NCI-H82 (cell line): ENCODE measurements around the gene GAL3ST3.
A peak's percentile ranks its signal among the peaks of the same experiment; 100 is the strongest.

ENCODE experiments used
- DNase-seq: peaks from one replicate; lab custom pipeline; 2025; lab: John Stamatoyannopoulos, UW

The GAL3ST3 gene

GRCh38 chr11:66069715-66070603 lies 21.0 kb upstream of the GAL3ST3 start, which contains the start of gene PACS1:
Gene PACS1 (plus strand): TSS chr11:66070272. CDS start chr11:66070487, 215 bp downstream.
- peak; percentile 79 for DNase-seq

GRCh38 chr11:66068923-66069714 lies 20.2 kb upstream of the GAL3ST3 start:
- DNase-seq: peak; percentile 52

GRCh38 chr11:66068154-66068821 lies 19.3 kb upstream of the GAL3ST3 start:
- peak; percentile 83 for DNase-seq

GRCh38 chr11:66067640-66068039 lies 18.7 kb upstream of the GAL3ST3 start:
- no peak for DNase-seq

- no peak for DNase-seq
Observed at GRCh38 chr11:66066751-66067150, 17.8 kb upstream of the GAL3ST3 start.

- DNase-seq: no peak
Observed at GRCh38 chr11:66064571-66064970, 15.6 kb upstream of the GAL3ST3 start.

- no peak for DNase-seq
Observed at GRCh38 chr11:66063900-66064299, 14.9 kb upstream of the GAL3ST3 start.

GRCh38 chr11:66062408-66062807 lies 13.4 kb upstream of the GAL3ST3 start:
- no peak for DNase-seq

- DNase-seq: no peak
Observed at GRCh38 chr11:66061268-66061667, 12.3 kb upstream of the GAL3ST3 start.

- no peak for DNase-seq
Observed at GRCh38 chr11:66059966-66060680, 11.2 kb upstream of the GAL3ST3 start.

GRCh38 chr11:66056501-66056900 lies 7.5 kb upstream of the GAL3ST3 start:
- DNase-seq: no peak

GRCh38 chr11:66055021-66055420 lies 6.1 kb upstream of the GAL3ST3 start:
- no peak for DNase-seq

GRCh38 chr11:66052664-66052982 lies 3.7 kb upstream of the GAL3ST3 start:
- no peak for DNase-seq

- DNase-seq: peak; percentile 98
Observed at GRCh38 chr11:66051766-66052663, 3.1 kb upstream of the GAL3ST3 start, which contains the start of gene SF3B2. Gene SF3B2 (plus strand): TSS chr11:66052364. CDS start chr11:66052385, 21 bp downstream.

GRCh38 chr11:66051371-66051765 lies 2.4 kb upstream of the GAL3ST3 start:
- no peak for DNase-seq

- DNase-seq: peak; percentile 40
Observed at GRCh38 chr11:66050581-66051231, 1.7 kb upstream of the GAL3ST3 start.

- DNase-seq: no peak
Observed at GRCh38 chr11:66047541-66048365, 1.2 kb downstream of the GAL3ST3 start.

- peak; percentile 85 for DNase-seq
Observed at GRCh38 chr11:66046901-66047300, 2.1 kb downstream of the GAL3ST3 start.

GRCh38 chr11:66045177-66045639 lies 3.8 kb downstream of the GAL3ST3 start:
- peak; percentile 88 for DNase-seq
